Activated CD8-positive, alpha-beta memory T cell treated with anti-CD3 and anti-CD28 coated beads for 24 hours (primary cell): Measurements from ENCODE around the gene SMPD4.
"Not testable (repeated sequence)": the region's sequence is repeated elsewhere in the genome, so short reads cannot be mapped to it uniquely, and the experiment has no call there.

ENCODE experiments used
- DNase-seq: peaks from one replicate; pipeline ENCODE4 v3.0.0-alpha.2; 2020

SMPD4 gene

GRCh38 chr2:130181325-130181879, at the start of gene SMPD4:
Gene SMPD4, minus strand, starts transcription at chr2:130181602. Its CDS starts 5,010 bp downstream, at chr2:130176592.
- DNase-seq, result peak; percentile 99

GRCh38 chr2:130230907-130231306, 49.5 kb upstream of the SMPD4 start:
- DNase-seq, result not testable (repeated sequence)

GRCh38 chr2:130230376-130230775, 49.0 kb upstream of the SMPD4 start:
- not testable (repeated sequence) for DNase-seq

- DNase-seq, result not testable (repeated sequence)
These were observed 47.7 kb upstream of the SMPD4 start for GRCh38 chr2:130229161-130229510.

GRCh38 chr2:130228467-130229160, 47.2 kb upstream of the SMPD4 start:
- not testable (repeated sequence) for DNase-seq

GRCh38 chr2:130228005-130228404, 46.6 kb upstream of the SMPD4 start:
- not testable (repeated sequence) for DNase-seq

- not testable (repeated sequence) for DNase-seq
These were observed 41.1 kb upstream of the SMPD4 start for GRCh38 chr2:130222523-130222922.

GRCh38 chr2:130220505-130220904, 39.1 kb upstream of the SMPD4 start:
- DNase-seq, result not testable (repeated sequence)

- DNase-seq, result not testable (repeated sequence)
These were observed 37.7 kb upstream of the SMPD4 start for GRCh38 chr2:130219147-130219546.

- not testable (repeated sequence) for DNase-seq
These were observed 25.6 kb upstream of the SMPD4 start for GRCh38 chr2:130207051-130207450.

GRCh38 chr2:130203150-130203549, 21.7 kb upstream of the SMPD4 start:
- DNase-seq, result not testable (repeated sequence)

- DNase-seq, result not testable (repeated sequence)
These were observed 21.1 kb upstream of the SMPD4 start for GRCh38 chr2:130202518-130202917.

GRCh38 chr2:130198343-130198742, 16.9 kb upstream of the SMPD4 start, which contains the start of gene TUBA3E:
Gene TUBA3E, minus strand, starts transcription at chr2:130198439. Its CDS starts 79 bp downstream, at chr2:130198360.
- DNase-seq, result peak; percentile 19

GRCh38 chr2:130196052-130196451, 14.7 kb upstream of the SMPD4 start:
- DNase-seq, result peak; percentile 21

- not testable (repeated sequence) for DNase-seq
These were observed 13.8 kb upstream of the SMPD4 start for GRCh38 chr2:130195089-130195635.

- DNase-seq, result peak; percentile 47
These were observed 12.4 kb upstream of the SMPD4 start for GRCh38 chr2:130193824-130194223.

GRCh38 chr2:130192451-130192850, 11.0 kb upstream of the SMPD4 start:
- peak; percentile 33 for DNase-seq

GRCh38 chr2:130191319-130191718, 9.9 kb upstream of the SMPD4 start:
- DNase-seq, result not testable (repeated sequence)

- no peak for DNase-seq
These were observed 8.8 kb upstream of the SMPD4 start for GRCh38 chr2:130190237-130190636.

- not testable (repeated sequence) for DNase-seq
These were observed 7.6 kb upstream of the SMPD4 start for GRCh38 chr2:130188958-130189357.

- not testable (repeated sequence) for DNase-seq
These were observed 6.7 kb upstream of the SMPD4 start for GRCh38 chr2:130187859-130188792.

GRCh38 chr2:130187268-130187667, 5.9 kb upstream of the SMPD4 start:
- no peak for DNase-seq

GRCh38 chr2:130186391-130186790, 5.0 kb upstream of the SMPD4 start:
- no peak for DNase-seq
